ENCODE measurements around the gene RAB12.
A peak's percentile ranks its signal among the peaks of the same experiment; 100 is the strongest.
"Not testable (repeated sequence)": the region's sequence is repeated elsewhere in the genome, so short reads cannot be mapped to it uniquely, and the experiment has no call there.

The RAB12 gene

GRCh38 chr18:8608795-8609658 lies at the start of gene RAB12:
Gene RAB12, plus strand, starts transcription at chr18:8609437. Its CDS starts 3 bp downstream, at chr18:8609440.
- DNase-seq (ENCODE audit: low read depth): peak; percentile 22

- DNase-seq (ENCODE audit: low read depth): no peak
Observed at GRCh38 chr18:8559612-8560186, 49.5 kb upstream of the RAB12 start.

- DNase-seq (ENCODE audit: low read depth): no peak
Observed at GRCh38 chr18:8561123-8561910, 47.9 kb upstream of the RAB12 start.

- DNase-seq (ENCODE audit: low read depth): no peak
Observed at GRCh38 chr18:8562070-8562469, 47.2 kb upstream of the RAB12 start.

- DNase-seq (ENCODE audit: low read depth): no peak
Observed at GRCh38 chr18:8562919-8563318, 46.3 kb upstream of the RAB12 start.

GRCh38 chr18:8571399-8571798 lies 37.8 kb upstream of the RAB12 start:
- no peak for DNase-seq (ENCODE audit: low read depth)

GRCh38 chr18:8573766-8574165 lies 35.5 kb upstream of the RAB12 start:
- DNase-seq (ENCODE audit: low read depth): not testable (repeated sequence)

- no peak for DNase-seq (ENCODE audit: low read depth)
Observed at GRCh38 chr18:8584798-8585197, 24.4 kb upstream of the RAB12 start.

- DNase-seq (ENCODE audit: low read depth): no peak
Observed at GRCh38 chr18:8586941-8587340, 22.3 kb upstream of the RAB12 start.

- DNase-seq (ENCODE audit: low read depth): no peak
Observed at GRCh38 chr18:8595445-8595844, 13.8 kb upstream of the RAB12 start.

GRCh38 chr18:8601277-8602032 lies 7.8 kb upstream of the RAB12 start:
- DNase-seq (ENCODE audit: low read depth): no peak

- DNase-seq (ENCODE audit: low read depth): no peak
Observed at GRCh38 chr18:8602040-8602439, 7.2 kb upstream of the RAB12 start.

- no peak for DNase-seq (ENCODE audit: low read depth)
Observed at GRCh38 chr18:8602557-8602956, 6.7 kb upstream of the RAB12 start.

- DNase-seq (ENCODE audit: low read depth): no peak
Observed at GRCh38 chr18:8603663-8604520, 5.3 kb upstream of the RAB12 start.

GRCh38 chr18:8605974-8606373 lies 3.3 kb upstream of the RAB12 start:
- no peak for DNase-seq (ENCODE audit: low read depth)

- no peak for DNase-seq (ENCODE audit: low read depth)
Observed at GRCh38 chr18:8607776-8608742, 1.2 kb upstream of the RAB12 start.

GRCh38 chr18:8609659-8610458 lies 622 bp downstream of the RAB12 start:
- DNase-seq (ENCODE audit: low read depth): no peak

- no peak for DNase-seq (ENCODE audit: low read depth)
Observed at GRCh38 chr18:8610459-8610851, 1.2 kb downstream of the RAB12 start.
